HG03520 (cell line): ENCODE results near the gene THUMPD1.
"Not testable (repeated sequence)": the region's sequence is repeated elsewhere in the genome, so short reads cannot be mapped to it uniquely, and the experiment has no call there.

Experiments used
- ATAC-seq: cut with Tn5 transposase; IDR thresholded peaks from one replicate; pipeline ENCODE4 v1.9.1; 2021; ENCODE audit warnings: mild to moderate bottlenecking, moderate library complexity; ENCODE audit not compliant: unreplicated experiment

THUMPD1 gene

GRCh38 chr16:20741554-20742285 lies at the start of gene THUMPD1:
Gene THUMPD1, minus strand, starts transcription at chr16:20741818. Its CDS starts 79 bp downstream, at chr16:20741739.
- peak; percentile 81 for ATAC-seq

- no peak for ATAC-seq
Observed at GRCh38 chr16:20789130-20789529, 47.5 kb upstream of the THUMPD1 start.

- ATAC-seq, result no peak
Observed at GRCh38 chr16:20784204-20784603, 42.6 kb upstream of the THUMPD1 start.

- ATAC-seq, result no peak
Observed at GRCh38 chr16:20782470-20782869, 40.9 kb upstream of the THUMPD1 start.

GRCh38 chr16:20781697-20782096 lies 40.1 kb upstream of the THUMPD1 start:
- ATAC-seq, result no peak

GRCh38 chr16:20774703-20775362 lies 33.2 kb upstream of the THUMPD1 start:
- no peak for ATAC-seq

- ATAC-seq, result no peak
Observed at GRCh38 chr16:20773679-20774078, 32.1 kb upstream of the THUMPD1 start.

GRCh38 chr16:20768818-20769217 lies 27.2 kb upstream of the THUMPD1 start:
- no peak for ATAC-seq

GRCh38 chr16:20768121-20768520 lies 26.5 kb upstream of the THUMPD1 start:
- no peak for ATAC-seq

- no peak for ATAC-seq
Observed at GRCh38 chr16:20767577-20767976, 26.0 kb upstream of the THUMPD1 start.

GRCh38 chr16:20766294-20766693 lies 24.7 kb upstream of the THUMPD1 start:
- no peak for ATAC-seq

GRCh38 chr16:20765732-20766131 lies 24.1 kb upstream of the THUMPD1 start:
- no peak for ATAC-seq

GRCh38 chr16:20764448-20764847 lies 22.8 kb upstream of the THUMPD1 start:
- not testable (repeated sequence) for ATAC-seq

GRCh38 chr16:20763461-20764232 lies 22.0 kb upstream of the THUMPD1 start, which contains the start of gene ACSM3:
Gene ACSM3, plus strand, starts transcription at chr16:20764014. Its CDS starts 6,021 bp downstream, at chr16:20770035.
- ATAC-seq, result peak; percentile 99

- no peak for ATAC-seq
Observed at GRCh38 chr16:20762404-20763123, 20.9 kb upstream of the THUMPD1 start.

- no peak for ATAC-seq
Observed at GRCh38 chr16:20761175-20761574, 19.6 kb upstream of the THUMPD1 start.

GRCh38 chr16:20760346-20760745 lies 18.7 kb upstream of the THUMPD1 start:
- no peak for ATAC-seq

GRCh38 chr16:20755799-20756198 lies 14.2 kb upstream of the THUMPD1 start:
- ATAC-seq, result not testable (repeated sequence)

GRCh38 chr16:20755238-20755637 lies 13.6 kb upstream of the THUMPD1 start:
- no peak for ATAC-seq

GRCh38 chr16:20753727-20754126 lies 12.1 kb upstream of the THUMPD1 start:
- ATAC-seq, result no peak

GRCh38 chr16:20750558-20750957 lies 8.9 kb upstream of the THUMPD1 start:
- no peak for ATAC-seq
